ENCODE results near the gene ZNF653. TPM values are rescaled to one million over a fixed set of nuclear protein-coding genes. Genes with fewer than 3 reads are reported as not detected.

ZNF653 gene
- polyA plus RNA-seq, 2 of the 4 experiments (the other 2 are of a cell fraction), result 2.9 to 4.2 TPM

DNA sequence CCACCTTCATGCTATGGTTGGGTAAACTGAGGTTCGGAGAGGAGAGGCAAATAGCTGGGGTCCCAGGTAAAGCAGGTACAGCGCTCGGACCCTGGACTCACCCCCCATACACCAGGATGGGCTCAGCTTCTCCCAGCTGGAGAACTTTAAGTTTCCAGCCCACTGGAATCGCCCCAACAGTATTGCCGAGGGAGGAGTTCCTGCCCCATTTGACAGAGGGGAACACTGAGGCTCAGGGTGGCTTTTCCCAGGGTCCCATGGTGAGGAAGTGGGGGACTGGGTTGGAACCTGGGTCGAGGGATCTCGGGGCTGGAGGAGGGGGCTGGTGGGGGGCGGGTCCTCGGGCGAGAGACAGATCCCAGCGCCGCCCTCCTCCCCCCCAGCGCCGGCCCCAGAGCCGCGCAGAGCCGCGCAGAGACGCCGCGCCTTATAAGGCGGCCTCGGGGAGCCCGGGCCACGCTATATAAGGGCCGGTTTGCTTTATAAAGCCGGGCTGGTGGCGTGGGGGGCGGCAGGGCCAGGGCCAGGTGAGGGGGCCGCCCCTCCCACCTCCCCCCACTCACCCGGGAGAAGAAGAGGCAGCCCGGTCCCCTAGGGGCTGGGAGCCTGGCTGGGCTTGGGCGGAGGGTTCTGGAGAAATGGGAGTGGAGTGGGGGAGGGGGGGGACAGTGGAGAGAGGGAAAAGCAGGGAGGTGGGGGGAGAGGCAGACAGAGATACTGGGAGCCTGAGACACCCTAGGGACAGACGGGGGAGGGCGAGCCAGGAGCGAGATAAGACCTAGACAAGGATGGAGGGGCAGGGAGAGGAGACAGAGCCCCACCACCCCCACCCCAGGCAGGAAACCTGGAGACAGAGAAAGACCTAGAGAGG lies 34.1 kb upstream of the ZNF653 start (continued):
- TF ChIP-seq, protein P1, sequence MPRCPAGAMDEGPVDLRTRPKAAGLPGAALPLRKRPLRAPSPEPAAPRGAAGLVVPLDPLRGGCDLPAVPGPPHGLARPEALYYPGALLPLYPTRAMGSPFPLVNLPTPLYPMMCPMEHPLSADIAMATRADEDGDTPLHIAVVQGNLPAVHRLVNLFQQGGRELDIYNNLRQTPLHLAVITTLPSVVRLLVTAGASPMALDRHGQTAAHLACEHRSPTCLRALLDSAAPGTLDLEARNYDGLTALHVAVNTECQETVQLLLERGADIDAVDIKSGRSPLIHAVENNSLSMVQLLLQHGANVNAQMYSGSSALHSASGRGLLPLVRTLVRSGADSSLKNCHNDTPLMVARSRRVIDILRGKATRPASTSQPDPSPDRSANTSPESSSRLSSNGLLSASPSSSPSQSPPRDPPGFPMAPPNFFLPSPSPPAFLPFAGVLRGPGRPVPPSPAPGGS (IDR thresholded peaks at IDR 0.05), result no peak

DNA sequence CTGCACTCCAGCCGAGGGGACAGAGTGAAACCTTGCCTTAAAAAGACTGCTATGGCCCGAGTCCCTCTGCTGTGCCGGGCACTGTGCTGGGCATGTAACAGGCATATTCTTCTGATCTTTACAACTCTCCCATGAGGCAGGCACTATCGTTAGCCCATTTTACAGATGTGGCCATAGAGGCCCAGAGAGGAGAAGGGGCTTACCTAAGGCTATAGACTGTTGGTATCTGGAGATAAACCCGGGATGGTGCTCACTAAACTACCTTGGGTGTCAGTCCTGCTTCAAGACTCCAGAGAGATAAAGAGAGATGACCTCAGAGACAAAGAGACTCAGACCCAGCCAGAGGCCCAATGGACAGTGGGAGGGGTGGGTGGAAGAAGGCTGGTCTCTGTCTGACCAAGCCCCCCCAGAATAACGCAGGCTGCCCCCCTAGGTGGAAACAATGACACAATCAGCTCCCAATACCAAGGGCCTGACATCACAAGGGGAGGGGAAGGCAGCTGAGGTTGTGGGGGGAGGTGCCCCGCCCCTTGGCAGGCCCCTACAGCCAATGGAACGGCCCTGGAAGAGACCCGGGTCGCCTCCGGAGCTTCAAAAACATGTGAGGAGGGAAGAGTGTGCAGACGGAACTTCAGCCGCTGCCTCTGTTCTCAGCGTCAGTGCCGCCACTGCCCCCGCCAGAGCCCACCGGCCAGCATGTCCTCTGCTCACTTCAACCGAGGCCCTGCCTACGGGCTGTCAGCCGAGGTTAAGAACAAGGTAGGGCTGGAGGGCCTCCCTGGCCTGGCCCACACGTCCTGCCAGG lies 32.8 kb upstream of the ZNF653 start, which contains the start of gene CNN1:
CNN1 (plus strand) TSS at position 620 of the 805 bp plus-strand sequence; CDS start at position 697, 77 bp downstream.
- TF ChIP-seq CHD2 (IDR thresholded peaks at IDR 0.05; ENCODE audit: low read length, partially characterized antibody), result no peak
- no peak for TF ChIP-seq RARB (CRISPR knock-in tag; IDR thresholded peaks at IDR 0.05)
- no peak for TF ChIP-seq CBX8 (IDR thresholded peaks at IDR 0.05)
- TF ChIP-seq, protein P1 (IDR thresholded peaks at IDR 0.05), result no peak
- no peak for TF ChIP-seq MYC (IDR thresholded peaks at IDR 0.05; ENCODE audit: borderline replicate concordance, low read length)
- TF ChIP-seq GATA3 (IDR thresholded peaks at IDR 0.05; ENCODE audit: borderline replicate concordance), result no peak
- Histone ChIP-seq H3K27ac (peak within 1 kb of the TSS in 1 of 2 experiments; percentile 65; a peak in 2 of 6 replicates), H3K4me1 (peaks cover 15% of the 10 kb centered on the region; the same call in 2 of the 3 replicates), H3K9me3 (no peaks in the 10 kb centered on the region), H3K4me3 (no peak within 1 kb of the TSS), H3K4me2 (peak within 1 kb of the TSS; percentile 28; the same call in 1 of the 3 replicates)
- CTCF ChIA-PET, result interaction anchor here (1.0 kb wide), 1 partner anchor 8 kb away, joined by 4 read pairs; no protein-coding TSS in a partner anchor
- FAIRE-seq, result no peak
- POLR2A ChIA-PET, result no interaction called here
- DNase-seq (ENCODE audit: low read depth in 1 of 2, low spot score in 1 of 2), result no peak
- peak in 1 of 2 experiments; percentile 9; a peak in 1 of 6 replicates for ATAC-seq
- 53% methylated on average over 20 of the region's 21 CpGs for WGBS (ENCODE audit: missing lambda C conversion rate)

DNA sequence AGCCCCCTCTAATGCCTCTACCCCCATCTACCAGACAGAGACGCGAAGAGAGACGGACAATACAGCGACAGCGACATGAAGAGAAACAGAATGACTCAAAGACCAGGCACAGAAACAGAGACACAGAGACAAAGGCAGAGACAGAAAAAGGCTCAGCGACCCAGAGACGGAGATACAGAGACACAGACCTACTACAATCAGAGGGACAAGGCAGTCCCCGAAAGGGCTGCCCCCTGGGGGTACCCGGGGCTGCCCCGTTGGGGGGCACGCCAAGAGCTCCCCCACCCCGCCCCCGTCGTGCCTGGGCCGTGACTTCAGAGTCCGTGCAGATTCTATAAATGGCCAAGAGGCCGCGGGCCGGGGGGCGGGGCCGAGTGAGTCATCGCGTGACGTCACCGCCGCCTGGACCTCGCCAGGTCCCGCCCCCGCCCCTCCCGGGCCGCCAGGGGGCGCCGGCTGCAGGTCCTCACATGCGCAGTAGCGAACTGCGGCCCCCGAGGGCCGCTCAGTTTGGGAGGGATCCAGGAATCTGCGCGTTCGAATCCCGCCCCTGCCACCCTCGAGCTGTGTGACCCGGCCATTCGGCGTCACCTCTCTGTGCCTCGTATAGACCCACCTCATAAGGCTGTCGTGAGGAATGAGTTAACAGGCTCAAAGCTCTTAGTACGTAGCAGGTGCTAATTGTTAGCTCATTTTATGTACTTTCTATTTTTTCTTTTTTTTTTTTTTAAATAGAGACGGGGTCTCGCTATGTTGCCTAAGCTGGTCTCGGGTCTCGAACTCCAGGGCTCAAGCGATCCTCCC lies 30.4 kb upstream of the ZNF653 start:
- Histone ChIP-seq H3K4me1 (peaks cover 30% of the 10 kb centered on the region), H3K4me3 (peak overlapping the region; percentile 40), H3K4me2 (peak overlapping the region; percentile 85), H3K9me3 (no peaks in the 10 kb centered on the region), H3K27ac (peak overlapping the region; percentile 78 to 90)
- POLR2A ChIA-PET, result interaction anchor here (0.6 kb wide), 2 partner anchors 25 to 155 kb away, joined by 4 read pairs; no protein-coding TSS in a partner anchor
- no peak for FAIRE-seq
- peak; percentile 76 to 79 for ATAC-seq
- 16% methylated on average over 20 of the region's 54 CpGs for WGBS (ENCODE audit: missing lambda C conversion rate)
- CTCF ChIA-PET, result interaction anchor here (0.6 to 2.5 kb wide), 21 partner anchors 8 to 195 kb away, joined by 3 to 12 read pairs (median 4); partner anchors contain the start of gene ELOF1
- DNase-seq (ENCODE audit: low read depth in 1 of 2, low spot score in 1 of 2), result peak; percentile 67 to 88
- TF ChIP-seq, protein P2, sequence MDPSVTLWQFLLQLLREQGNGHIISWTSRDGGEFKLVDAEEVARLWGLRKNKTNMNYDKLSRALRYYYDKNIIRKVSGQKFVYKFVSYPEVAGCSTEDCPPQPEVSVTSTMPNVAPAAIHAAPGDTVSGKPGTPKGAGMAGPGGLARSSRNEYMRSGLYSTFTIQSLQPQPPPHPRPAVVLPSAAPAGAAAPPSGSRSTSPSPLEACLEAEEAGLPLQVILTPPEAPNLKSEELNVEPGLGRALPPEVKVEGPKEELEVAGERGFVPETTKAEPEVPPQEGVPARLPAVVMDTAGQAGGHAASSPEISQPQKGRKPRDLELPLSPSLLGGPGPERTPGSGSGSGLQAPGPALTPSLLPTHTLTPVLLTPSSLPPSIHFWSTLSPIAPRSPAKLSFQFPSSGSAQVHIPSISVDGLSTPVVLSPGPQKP (IDR thresholded peaks at IDR 0.05; ENCODE audit: low read depth, low read length), result no peak
- no peak for TF ChIP-seq TP53 (CRISPR knock-in tag; IDR thresholded peaks at IDR 0.05)
- TF ChIP-seq NR3C1 (IDR thresholded peaks at IDR 0.05), result no peak
- TF ChIP-seq TFCP2L1 (CRISPR knock-in tag; IDR thresholded peaks at IDR 0.05), result no peak
- no peak for TF ChIP-seq FOXS1 (CRISPR knock-in tag; IDR thresholded peaks at IDR 0.05)
- no peak for TF ChIP-seq CBX2 (IDR thresholded peaks at IDR 0.05; ENCODE audit: borderline replicate concordance, low read depth)
- no peak for TF ChIP-seq ZC3H11A (IDR thresholded peaks at IDR 0.05)
- no peak for TF ChIP-seq HOXB5 (CRISPR knock-in tag; IDR thresholded peaks at IDR 0.05)
- 0 out of 5 replicates have a peak, but pooled peaks of 1 of the 2 experiments have one; percentile 27 for TF ChIP-seq RAD21 (conservative IDR thresholded peaks at IDR 0.05 in 1 of 2, IDR thresholded peaks at IDR 0.05 in 1 of 2)
- TF ChIP-seq ZNF302 (CRISPR knock-in tag; IDR thresholded peaks at IDR 0.05), result no peak
- TF ChIP-seq EP300 (IDR thresholded peaks at IDR 0.05), result no peak
- no peak for TF ChIP-seq ESRRA (IDR thresholded peaks at IDR 0.05; ENCODE audit: borderline replicate concordance, low read length)
- TF ChIP-seq FOSL2 (IDR thresholded peaks at IDR 0.05), result peak; percentile 80
- peak; percentile 99 for TF ChIP-seq FOSL2 (CRISPR knock-in tag; IDR thresholded peaks at IDR 0.05)
- no peak for TF ChIP-seq MYC (IDR thresholded peaks at IDR 0.05; ENCODE audit: borderline replicate concordance, low read length)
- no peak for TF ChIP-seq CEBPB (IDR thresholded peaks at IDR 0.05)
- TF ChIP-seq CBX8 (IDR thresholded peaks at IDR 0.05), result no peak
- no peak for TF ChIP-seq EHF (CRISPR knock-in tag; IDR thresholded peaks at IDR 0.05)
- no peak for TF ChIP-seq CHD4 (IDR thresholded peaks at IDR 0.05; ENCODE audit: borderline replicate concordance)
- TF ChIP-seq, protein P3, sequence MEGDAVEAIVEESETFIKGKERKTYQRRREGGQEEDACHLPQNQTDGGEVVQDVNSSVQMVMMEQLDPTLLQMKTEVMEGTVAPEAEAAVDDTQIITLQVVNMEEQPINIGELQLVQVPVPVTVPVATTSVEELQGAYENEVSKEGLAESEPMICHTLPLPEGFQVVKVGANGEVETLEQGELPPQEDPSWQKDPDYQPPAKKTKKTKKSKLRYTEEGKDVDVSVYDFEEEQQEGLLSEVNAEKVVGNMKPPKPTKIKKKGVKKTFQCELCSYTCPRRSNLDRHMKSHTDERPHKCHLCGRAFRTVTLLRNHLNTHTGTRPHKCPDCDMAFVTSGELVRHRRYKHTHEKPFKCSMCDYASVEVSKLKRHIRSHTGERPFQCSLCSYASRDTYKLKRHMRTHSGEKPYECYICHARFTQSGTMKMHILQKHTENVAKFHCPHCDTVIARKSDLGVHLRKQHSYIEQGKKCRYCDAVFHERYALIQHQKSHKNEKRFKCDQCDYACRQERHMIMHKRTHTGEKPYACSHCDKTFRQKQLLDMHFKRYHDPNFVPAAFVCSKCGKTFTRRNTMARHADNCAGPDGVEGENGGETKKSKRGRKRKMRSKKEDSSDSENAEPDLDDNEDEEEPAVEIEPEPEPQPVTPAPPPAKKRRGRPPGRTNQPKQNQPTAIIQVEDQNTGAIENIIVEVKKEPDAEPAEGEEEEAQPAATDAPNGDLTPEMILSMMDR (IDR thresholded peaks at IDR 0.05), result peak; percentile 80
- TF ChIP-seq ZFP36 (IDR thresholded peaks at IDR 0.05; ENCODE audit: borderline replicate concordance, partially characterized antibody), result peak; percentile 54
